HL-60/S4 treated with retinoic acid at 250 ng/mL for 4 days and 3 days (cell line): ENCODE data around the gene MRPL49.
"Not testable (repeated sequence)": the region's sequence is repeated elsewhere in the genome, so short reads cannot be mapped to it uniquely, and the experiment has no call there.

Experiments used
- in situ Hi-C: fragments of 300-500 bp; cut with MboI; formaldehyde crosslinking; loops from 2 replicates; pipeline ENCODE4 v1.7.0; 2022; ENCODE audit warnings: low sequenced_read_pairs

The MRPL49 gene

GRCh38 chr11:65117206-65118096 lies 4.7 kb upstream of the MRPL49 start, which contains the start of gene ZNHIT2:
TSS of gene ZNHIT2 (minus strand) at chr11:65117701. CDS start at chr11:65117653, 48 bp downstream.
- in situ Hi-C loops, result no loop called here

- in situ Hi-C loops, result no loop called here
These were observed 3.9 kb upstream of the MRPL49 start for GRCh38 chr11:65118097-65118837.

- in situ Hi-C loops, result not testable (repeated sequence)
These were observed 3.0 kb upstream of the MRPL49 start for GRCh38 chr11:65118891-65119669.

- in situ Hi-C loops, result no loop called here
These were observed 2.5 kb upstream of the MRPL49 start for GRCh38 chr11:65119670-65119995.

- in situ Hi-C loops, result no loop called here
These were observed 1.3 kb upstream of the MRPL49 start for GRCh38 chr11:65120831-65121230.

- in situ Hi-C loops, result no loop called here
These were observed 665 bp upstream of the MRPL49 start for GRCh38 chr11:65121447-65121864.

GRCh38 chr11:65124480-65125196 lies 2.5 kb downstream of the MRPL49 start:
- in situ Hi-C loops, result no loop called here

- in situ Hi-C loops, result no loop called here
These were observed 3.3 kb downstream of the MRPL49 start for GRCh38 chr11:65125197-65126056.

GRCh38 chr11:65126624-65127274 lies 4.6 kb downstream of the MRPL49 start:
- in situ Hi-C loops, result no loop called here

GRCh38 chr11:65127473-65128181 lies 5.5 kb downstream of the MRPL49 start:
- in situ Hi-C loops, result no loop called here

- in situ Hi-C loops, result no loop called here
These were observed 6.3 kb downstream of the MRPL49 start for GRCh38 chr11:65128182-65129145.

- in situ Hi-C loops, result no loop called here
These were observed 7.7 kb downstream of the MRPL49 start for GRCh38 chr11:65129649-65130441.

- in situ Hi-C loops, result no loop called here
These were observed 8.7 kb downstream of the MRPL49 start for GRCh38 chr11:65130631-65131416.

GRCh38 chr11:65131417-65131776 lies 9.3 kb downstream of the MRPL49 start:
- in situ Hi-C loops, result no loop called here

GRCh38 chr11:65131895-65132237 lies 9.7 kb downstream of the MRPL49 start:
- in situ Hi-C loops, result no loop called here
